Ecto neural progenitor cell (in vitro differentiated cells): ENCODE data around the gene ATRNL1.

Source experiments
- DNase-seq: peaks from one replicate; pipeline ENCODE4 v3.0.0-alpha.2; 2018; ENCODE audit warnings: low spot score

ATRNL1 gene

GRCh38 chr10:115909037-115909436 lies 815.9 kb downstream of the ATRNL1 start:
- DNase-seq = no peak

- no peak for DNase-seq
Observed at GRCh38 chr10:115909962-115910731, 817.0 kb downstream of the ATRNL1 start.

DNA sequence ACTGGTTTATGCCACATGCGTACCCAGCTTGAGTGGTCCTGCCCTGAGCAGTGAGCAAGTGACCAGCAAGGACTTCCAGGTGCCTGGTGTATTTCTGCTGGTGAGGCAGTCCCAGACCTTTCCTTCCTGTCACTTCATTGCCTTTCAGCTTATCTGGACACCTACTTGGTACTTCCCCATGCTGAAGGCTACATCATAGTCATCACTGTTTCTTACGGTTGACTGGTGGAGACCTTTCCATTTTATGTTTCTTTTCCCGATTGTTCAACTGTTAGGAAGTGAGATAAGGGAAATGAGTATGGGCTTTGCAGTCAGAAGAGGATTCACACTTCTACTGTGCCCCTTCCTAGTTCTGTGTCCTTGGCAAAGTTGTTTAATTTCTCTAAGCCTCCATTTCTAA lies 821.3 kb downstream of the ATRNL1 start:
- no peak for DNase-seq

- no peak for DNase-seq
Observed at GRCh38 chr10:115915429-115915828, 822.3 kb downstream of the ATRNL1 start.

- DNase-seq = no peak
Observed at GRCh38 chr10:115918812-115919211, 825.6 kb downstream of the ATRNL1 start.

DNA sequence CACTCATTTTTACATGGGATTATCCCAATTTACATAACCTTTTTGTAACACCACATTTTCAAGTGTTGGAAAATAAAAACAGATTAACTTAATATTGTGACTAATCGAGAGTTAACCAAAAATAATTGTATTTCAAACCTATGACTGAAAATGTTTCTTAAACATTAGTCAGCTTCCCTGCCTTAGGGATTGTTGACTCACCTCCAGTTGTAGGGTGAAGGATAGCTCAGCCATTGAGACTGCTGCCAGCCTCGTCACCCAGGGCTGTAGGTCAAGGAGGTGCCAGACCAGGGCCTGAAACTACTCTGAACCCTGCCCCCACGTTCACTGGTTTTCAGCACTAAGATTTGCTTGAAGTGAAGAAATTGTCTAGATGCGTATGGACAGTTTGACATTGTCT lies 828.6 kb downstream of the ATRNL1 start:
- no peak for DNase-seq

DNA sequence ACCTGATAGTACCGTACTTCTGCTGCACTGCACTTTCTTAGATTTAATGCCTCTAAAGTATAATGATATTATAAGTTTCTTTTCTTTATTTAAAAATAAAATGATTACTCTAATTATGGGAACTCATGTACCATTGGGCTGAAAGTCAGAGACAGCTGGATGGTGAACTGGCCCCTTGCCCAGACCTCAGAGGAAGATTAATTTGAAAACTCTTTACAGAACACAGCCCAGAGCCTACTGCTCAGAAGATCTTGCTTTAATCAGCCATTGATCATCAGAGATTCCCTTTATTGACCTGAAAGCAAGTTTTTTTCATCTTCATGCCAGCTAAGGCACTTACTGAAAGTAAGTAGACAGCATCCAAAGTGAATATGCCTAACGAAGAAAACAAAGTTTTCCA lies 838.1 kb downstream of the ATRNL1 start:
- no peak for DNase-seq

- DNase-seq = no peak
Observed at GRCh38 chr10:115932099-115932498, 838.9 kb downstream of the ATRNL1 start.

GRCh38 chr10:115933098-115933497 lies 839.9 kb downstream of the ATRNL1 start:
- no peak for DNase-seq

DNA sequence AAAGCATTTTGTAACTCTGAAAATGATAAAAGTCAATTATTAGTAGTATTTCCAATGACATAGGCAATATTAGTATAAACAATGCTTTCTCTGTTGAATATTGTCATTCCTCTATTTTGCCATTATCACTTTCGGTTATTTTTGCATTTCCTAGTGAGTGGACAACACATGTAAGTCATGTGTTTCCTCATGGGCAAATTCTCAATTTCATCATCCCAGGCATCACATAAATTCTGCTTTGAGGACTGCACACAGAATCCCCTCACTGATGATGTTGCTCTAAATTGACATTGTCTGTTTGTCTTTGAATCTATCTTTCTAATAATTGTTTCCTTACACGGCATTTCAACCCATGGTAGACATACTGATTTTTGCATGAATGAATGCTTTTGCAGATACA lies 842.6 kb downstream of the ATRNL1 start:
- no peak for DNase-seq

GRCh38 chr10:115936926-115937767 lies 844.0 kb downstream of the ATRNL1 start:
- no peak for DNase-seq

- no peak for DNase-seq
Observed at GRCh38 chr10:115937768-115938056, 844.5 kb downstream of the ATRNL1 start.

- DNase-seq = no peak
Observed at GRCh38 chr10:115939101-115939854, 846.1 kb downstream of the ATRNL1 start.

DNA sequence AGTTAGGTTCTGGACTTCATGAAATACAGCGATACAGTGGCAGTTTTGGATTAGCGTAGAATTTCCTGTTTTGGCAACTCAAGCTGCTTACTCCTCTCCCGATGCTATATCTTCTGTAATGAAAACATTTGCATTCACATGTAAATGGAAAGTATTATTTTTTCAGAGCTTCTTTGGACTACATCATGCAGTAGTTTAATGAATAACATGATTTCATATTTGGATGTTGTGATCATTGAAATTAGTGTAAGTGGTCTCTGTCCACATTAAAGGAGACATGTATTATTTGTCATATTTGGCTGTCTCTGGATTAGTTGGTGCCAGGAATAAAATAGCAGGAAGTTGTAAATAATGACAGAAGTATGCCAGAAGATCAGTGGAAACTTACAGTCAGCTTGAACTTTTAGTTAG lies 848.2 kb downstream of the ATRNL1 start:
- DNase-seq = no peak

DNA sequence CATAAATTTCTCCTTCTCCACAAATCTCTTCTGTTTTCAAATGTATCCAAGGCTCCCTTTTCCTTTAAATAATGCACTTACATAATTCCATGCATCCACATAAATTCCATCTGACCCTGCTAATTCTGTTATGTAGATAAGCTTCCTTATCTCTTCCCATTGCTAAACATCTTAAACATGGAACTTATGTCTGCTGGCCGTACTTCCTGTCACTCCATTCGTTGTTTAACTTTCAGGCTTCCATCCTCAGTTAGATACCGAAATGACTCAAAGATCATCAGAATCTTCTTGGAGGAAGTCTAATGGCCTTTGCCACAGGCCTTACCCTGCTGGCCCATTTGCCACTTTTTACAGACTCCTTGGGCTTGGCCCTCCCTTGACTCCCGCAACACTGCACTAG lies 848.9 kb downstream of the ATRNL1 start:
- DNase-seq = no peak

DNA sequence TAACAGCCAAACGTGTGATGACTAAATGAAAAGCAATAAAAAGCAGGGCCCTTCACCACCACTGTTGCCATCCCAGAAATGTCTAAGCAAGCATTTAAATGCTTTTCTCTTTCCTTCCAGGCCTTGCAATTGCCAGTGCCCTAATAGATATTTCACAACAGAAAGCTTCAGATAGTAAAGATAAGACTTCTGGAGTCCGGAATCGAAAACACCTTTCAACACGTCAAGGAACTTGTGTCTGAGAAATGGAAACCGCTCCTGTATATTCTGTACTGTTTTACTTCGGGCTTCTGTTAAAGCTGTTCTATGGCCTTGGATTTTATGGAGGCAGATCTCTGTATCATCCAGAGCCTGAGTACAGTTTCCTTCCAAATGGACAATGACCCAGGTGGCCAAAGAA lies 851.4 kb downstream of the ATRNL1 start:
- no peak for DNase-seq

DNA sequence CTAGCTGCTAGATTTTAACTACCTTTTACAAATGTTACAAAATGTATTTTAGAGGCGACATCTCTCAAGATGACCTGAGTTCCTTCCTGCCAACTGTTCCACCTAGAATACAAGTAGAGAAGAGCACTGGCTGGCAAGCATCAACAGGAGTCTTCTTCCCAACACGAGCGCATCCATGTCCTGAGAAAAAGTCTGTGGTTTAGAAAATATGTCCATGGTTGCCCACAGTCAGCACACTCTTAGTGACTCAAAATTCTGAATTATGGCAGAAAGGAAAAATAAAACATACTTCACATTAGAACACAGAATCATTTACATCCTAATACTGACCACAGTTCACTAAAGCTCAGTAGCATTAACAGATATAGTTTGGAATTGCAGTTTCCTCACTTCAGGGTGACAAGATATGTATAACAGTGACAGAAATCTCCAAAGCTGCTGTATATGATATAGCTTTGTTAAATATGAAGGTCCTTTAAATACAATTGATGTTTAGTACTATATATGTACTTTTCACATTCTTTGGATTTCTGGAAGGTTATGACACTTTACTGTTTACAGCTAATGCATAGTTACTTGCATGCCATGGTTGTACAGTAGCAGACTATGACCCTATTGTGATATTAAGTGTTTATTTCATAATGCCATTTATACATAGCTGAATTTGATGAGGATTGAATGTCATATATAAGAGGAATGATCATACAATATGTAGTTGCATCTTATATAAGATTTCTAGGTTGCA lies 852.7 kb downstream of the ATRNL1 start:
- no peak for DNase-seq

DNA sequence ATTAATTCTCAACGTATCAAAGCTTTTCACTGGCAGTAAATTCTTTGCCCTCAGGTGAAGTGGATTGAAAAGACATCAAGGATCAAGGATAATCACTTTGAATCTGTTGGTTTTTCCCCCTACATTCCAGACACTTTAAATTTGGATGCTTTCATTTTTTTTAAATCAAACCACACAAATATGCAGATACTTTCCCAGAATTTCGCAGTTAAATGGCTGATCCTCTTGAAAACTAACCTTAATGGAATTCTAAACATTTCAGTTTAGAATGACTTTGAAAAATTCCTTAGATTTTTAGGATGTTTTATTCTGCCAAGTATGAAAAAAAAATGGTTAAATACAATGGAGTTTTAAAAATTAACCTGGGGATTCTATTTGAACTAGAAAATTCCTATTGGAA lies 853.9 kb downstream of the ATRNL1 start:
- no peak for DNase-seq

DNA sequence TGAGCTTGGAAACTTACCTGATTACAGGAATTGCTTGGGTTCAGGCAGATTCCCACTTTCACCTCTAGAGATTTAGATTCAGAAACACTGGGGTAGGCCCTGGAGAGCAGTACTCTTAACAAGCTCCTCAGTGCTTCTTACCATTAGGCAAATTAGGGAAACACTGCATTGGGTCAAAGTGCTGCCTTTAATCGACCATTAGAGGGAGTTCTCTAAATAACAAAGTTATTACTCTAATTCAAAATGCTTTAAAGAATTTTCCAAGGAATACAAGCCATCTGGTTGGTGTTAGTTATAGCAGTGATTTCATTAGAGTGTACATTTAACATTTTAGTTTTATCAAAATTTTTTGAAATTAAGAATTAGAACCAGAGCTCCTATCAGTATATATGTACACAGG lies 855.3 kb downstream of the ATRNL1 start:
- DNase-seq = no peak

- DNase-seq = no peak
Observed at GRCh38 chr10:115949282-115949844, 856.2 kb downstream of the ATRNL1 start.

DNA sequence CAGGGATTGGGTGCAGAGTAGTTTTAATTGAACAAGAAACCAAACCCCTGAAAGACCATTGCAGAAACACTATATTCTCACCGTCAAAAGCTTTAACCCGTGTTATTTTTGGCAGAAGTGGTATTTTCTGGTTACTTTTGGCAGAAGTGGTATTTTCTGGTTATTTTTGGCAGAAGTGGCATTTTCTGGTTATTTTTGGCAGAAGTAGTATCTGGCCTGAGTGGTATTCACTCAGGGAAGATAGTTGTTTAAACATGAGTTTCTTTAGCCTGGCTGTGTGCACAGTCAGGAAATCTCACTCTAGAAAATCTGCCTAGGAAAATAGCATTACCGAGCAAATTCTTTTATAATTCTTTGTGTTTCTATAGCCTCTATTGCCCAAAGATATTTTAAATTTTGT lies 857.2 kb downstream of the ATRNL1 start:
- no peak for DNase-seq

DNA sequence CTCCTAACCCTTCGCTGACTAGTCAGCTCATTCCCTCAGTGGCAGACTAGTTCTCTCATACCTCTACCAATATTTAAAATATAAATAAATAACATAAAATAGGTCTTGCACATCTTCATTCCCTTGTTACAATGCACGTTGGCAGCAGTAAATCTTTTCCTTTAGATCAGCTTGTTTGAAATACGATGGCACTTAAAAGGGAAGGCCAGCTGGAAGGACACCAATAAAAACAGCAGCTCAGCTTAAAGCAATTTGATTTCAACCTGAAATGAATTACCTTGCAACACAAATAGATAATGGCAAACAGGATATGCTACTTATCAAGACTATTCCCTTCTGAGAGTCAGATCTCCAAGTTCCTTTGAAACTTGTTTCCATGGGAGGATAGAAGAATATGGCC lies 858.1 kb downstream of the ATRNL1 start:
- no peak for DNase-seq
